Stimulated activated CD4-positive, alpha-beta T cell treated with anti-CD3 and anti-CD28 coated beads, Interleukin-15, amount 100 ng/mL, for 48 hours (primary cell): Measurements from ENCODE around the gene IGFBP6.
A peak's percentile ranks its signal among the peaks of the same experiment; 100 is the strongest.

Experiments used
- DNase-seq, 2 donors: peaks; one replicate each; pipeline ENCODE4 v3.0.0-alpha.2; 2020; ENCODE audit warnings: low read depth in 2 of 2

Gene IGFBP6

DNA sequence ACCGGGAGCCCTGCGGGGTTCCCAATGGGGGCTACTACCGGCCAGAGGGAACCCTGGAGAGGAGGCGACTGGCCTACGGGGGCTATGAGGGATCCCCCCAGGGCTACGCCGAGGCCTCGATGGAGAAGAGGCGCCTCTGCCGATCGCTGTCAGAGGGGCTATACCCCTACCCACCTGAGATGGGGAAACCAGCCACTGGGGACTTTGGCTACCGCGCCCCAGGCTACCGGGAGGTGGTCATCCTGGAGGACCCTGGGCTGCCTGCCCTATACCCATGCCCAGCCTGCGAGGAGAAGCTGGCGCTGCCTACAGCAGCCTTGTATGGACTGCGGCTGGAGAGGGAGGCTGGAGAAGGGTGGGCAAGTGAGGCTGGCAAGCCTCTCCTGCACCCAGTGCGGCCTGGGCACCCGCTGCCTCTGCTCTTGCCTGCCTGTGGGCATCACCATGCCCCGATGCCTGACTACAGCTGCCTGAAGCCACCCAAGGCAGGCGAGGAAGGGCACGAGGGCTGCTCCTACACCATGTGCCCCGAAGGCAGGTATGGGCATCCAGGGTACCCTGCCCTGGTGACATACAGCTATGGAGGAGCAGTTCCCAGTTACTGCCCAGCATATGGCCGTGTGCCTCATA is 37.9 kb upstream of the IGFBP6 start:
- DNase-seq = no peak

DNA sequence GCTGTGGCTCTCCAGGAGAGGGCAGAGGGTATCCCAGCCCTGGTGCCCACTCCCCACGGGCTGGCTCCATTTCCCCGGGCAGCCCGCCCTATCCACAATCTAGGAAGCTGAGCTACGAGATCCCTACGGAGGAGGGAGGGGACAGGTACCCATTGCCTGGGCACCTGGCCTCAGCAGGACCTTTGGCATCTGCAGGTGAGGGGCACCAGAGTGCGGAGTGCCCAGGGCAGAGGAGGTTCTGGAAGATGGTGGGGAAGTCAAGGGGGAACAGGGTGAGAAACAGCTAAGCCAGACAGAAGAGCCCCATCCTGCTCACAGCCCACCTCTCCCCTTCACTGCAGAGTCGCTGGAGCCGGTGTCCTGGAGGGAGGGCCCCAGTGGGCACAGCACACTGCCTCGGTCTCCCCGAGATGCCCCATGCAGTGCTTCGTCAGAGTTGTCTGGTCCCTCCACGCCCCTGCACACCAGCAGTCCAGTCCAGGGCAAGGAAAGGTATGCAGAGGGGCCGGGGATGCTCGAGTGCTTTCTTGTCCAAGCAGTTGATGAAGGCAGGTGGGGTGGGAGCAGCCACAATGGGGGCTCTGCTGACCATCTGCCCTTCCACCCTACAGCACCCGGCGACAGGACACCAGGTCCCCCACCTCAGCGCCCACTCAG is 37.3 kb upstream of the IGFBP6 start:
- no peak for DNase-seq

DNA sequence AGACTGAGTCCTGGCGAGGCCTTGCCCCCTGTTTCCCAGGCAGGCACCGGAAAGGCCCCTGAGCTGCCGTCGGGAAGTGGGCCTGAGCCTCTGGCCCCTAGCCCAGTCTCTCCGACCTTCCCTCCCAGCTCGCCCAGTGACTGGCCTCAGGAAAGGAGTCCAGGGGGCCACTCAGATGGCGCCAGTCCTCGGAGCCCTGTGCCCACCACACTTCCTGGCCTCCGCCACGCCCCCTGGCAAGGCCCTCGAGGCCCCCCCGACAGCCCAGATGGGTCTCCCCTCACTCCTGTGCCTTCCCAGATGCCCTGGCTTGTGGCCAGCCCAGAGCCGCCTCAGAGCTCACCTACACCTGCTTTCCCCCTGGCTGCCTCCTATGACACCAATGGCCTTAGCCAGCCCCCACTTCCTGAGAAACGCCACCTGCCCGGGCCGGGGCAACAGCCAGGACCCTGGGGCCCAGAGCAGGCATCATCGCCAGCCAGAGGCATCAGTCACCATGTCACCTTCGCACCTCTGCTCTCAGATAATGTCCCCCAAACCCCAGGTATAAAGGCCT is 36.7 kb upstream of the IGFBP6 start:
- DNase-seq = no peak

DNA sequence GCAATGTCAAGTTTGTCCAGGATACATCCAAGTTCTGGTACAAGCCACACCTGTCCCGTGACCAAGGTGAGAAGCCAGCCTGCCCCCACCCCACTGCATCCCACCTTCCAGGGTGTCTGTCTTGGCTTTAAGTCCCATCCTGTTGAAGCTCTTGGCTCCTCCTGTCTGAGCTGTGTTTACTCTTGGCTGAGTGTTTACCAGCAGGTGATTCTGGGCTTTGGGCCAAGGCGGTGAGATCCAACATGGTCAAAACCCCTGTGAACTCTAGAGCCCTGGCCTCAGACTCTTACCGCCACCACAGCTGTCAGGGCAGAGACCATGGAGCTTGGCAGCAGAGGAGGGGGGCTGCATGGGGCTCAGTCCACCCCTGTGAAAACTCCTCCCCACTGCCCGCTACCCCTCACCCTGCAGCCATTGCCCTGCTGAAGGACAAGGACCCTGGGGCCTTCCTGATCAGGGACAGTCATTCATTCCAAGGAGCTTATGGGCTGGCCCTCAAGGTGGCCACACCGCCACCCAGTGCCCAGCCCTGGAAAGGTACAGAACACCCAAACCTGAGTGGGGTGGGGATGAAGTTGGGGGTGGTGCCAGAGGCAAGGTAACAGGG is 36.0 kb upstream of the IGFBP6 start:
- DNase-seq = no peak

DNA sequence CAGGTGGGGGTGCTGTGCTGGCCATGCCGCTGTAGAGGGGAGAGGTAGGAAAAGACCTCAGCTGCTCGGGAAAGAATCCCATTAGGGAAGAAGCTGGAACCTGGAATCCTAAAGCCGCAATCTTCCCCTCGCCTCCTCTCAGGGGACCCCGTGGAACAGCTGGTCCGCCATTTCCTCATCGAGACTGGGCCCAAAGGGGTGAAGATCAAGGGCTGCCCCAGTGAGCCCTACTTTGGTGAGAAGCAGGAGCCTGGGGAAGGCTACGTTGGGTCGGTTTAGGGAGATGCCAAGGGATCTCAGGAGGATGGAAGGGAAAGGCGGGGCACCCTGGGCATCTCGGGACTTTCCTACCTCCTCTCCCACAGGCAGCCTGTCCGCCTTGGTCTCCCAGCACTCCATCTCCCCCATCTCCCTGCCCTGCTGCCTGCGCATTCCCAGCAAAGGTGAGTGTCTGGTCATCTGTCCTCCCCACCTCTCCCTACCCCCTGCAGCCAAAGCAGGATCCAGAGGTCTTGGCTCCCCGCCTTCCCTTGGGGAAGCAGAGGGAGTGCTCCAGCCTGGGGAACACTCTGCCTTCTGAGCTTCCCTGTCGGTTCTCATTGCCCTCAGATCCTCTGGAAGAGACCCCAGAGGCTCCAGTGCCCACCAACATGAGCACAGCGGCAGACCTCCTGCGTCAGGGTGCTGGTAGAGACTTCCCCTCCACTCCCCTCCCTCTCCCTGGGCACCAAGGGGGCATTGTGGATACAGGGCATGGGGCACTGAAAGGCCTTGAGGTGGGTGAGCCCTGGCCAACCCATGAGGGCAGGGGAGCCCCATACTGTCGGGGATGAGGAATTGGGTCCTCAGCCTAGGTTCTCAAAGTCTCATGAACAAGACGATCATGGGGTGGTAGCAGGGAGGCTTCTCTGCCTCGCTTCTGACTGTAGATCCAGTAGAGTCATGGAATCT is 35.2 kb upstream of the IGFBP6 start:
- no peak for DNase-seq

DNA sequence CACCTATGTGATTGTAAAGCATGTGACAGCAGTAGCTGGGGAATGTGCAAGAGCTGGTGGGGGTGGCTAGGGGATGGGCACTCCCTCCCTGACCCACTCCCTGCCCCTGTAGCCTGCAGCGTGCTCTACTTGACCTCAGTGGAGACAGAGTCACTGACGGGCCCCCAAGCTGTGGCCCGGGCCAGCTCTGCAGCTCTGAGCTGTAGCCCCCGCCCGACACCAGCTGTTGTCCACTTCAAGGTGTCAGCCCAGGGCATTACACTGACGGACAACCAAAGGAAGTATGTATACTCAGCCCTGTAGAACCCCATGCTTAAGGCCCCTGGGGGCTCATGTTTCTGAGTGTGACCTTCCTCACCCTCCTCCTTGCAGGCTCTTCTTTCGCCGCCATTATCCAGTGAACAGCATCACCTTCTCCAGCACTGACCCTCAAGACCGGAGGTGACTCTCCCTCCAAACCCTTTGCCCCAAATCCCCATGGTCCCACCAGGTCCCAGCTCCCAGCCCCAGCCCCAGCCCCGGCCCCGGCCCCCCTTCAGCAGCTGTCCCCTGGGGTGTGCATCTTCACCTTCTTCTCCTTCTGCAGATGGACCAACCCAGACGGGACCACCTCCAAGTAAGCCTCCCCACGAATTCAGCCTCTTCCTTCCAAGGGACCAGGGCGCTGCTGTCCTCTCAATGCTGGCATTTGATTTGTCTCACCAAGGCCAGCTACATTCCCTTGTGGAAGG is 34.3 kb upstream of the IGFBP6 start:
- DNase-seq = no peak

DNA sequence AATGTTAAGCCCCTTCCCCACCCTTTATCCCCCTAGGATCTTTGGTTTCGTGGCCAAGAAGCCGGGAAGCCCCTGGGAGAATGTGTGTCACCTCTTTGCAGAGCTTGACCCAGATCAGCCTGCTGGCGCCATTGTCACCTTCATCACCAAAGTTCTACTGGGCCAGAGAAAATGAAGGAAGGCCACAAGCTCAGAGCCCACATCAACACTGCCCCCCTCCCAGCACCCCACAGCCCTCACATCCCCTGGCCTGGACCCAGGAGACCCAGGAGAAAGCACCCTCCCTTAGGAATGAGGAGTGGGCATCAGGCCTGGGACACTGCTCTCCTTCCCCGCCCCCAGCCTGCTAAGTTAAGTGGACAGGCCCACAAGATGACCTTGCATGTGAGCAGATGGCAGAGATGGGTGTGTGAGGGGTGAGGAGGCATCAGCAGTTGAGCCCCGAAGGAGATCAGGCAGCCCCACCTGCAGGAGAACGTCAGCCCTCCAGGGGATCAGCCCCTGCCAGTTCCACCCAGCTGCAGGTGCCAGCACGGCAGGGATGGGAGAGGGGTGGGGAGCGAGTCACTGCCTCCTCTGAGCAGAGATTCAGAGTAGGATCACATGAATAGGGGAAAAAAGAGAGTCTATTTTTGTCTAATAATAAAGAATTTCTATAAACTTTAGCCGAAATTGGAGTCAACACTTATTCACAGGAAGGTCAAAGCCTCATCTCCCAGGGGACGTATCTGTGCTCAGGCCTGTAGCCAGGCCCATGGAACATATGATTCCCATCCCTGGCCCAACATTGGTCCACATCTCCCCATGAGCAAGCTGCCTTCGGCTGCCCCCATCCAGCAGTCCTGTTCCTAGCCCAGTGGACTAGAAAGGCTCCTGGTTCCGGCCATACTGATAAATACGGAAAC is 33.5 kb upstream of the IGFBP6 start:
- DNase-seq = no peak

DNA sequence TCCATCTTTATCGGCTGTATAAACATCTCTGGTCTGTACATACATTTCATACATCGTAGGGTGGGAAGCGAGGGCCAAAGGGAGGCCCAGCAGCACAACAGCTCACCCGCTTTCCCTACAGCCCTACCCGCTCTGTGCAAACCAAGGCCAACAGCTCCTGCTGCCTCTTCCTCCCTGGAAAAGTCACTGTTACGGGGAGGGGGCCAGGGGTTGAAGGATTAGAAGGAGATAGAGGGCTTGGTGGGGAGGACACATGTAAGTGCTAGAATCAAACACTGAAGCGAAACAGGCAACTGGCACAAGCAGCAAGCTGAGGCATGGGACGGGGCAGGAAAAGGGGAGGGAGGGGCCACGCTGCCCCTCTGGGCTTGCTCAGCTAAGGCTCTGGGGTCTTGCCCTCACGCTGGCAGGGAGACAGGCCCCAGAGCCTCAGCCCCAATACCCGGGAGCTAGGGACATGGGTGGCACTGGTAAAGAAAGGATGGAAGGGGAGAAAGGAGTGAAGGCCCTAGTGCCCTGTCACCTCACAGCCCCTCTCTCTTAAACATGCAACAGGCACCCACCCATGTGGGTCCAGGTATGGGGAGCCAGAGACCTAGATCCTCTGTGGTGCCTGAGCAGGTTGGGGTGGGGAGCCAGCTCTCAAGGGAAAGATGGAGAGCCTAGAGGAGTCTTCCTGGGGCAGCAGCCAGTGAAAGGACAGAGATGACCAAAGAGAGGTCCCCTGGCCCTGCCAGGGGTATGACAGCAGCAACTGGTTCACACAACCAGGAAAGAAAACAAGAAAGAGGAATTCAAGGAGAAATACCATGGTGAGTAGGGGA is 32.6 kb upstream of the IGFBP6 start:
- no peak for DNase-seq

DNA sequence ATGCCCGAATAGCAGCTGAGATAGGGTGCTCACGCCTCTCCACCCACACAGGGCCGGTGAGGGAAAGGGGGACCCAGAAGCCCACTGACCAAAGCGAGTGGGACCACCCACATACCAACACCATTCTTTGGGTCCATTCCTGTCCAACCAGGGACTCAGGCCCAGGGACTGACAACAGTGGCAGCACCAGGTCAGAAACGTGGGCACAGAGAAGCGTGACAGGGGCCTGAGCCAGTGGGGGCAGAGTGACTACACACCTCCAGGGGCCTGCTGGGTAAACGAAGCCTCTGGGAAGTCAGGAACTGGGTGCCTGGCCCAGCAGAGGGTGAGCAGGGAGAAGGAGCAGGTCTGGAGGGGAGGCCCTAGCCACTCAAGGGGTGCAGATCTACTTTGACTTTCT is 32.0 kb upstream of the IGFBP6 start:
- DNase-seq = no peak

DNA sequence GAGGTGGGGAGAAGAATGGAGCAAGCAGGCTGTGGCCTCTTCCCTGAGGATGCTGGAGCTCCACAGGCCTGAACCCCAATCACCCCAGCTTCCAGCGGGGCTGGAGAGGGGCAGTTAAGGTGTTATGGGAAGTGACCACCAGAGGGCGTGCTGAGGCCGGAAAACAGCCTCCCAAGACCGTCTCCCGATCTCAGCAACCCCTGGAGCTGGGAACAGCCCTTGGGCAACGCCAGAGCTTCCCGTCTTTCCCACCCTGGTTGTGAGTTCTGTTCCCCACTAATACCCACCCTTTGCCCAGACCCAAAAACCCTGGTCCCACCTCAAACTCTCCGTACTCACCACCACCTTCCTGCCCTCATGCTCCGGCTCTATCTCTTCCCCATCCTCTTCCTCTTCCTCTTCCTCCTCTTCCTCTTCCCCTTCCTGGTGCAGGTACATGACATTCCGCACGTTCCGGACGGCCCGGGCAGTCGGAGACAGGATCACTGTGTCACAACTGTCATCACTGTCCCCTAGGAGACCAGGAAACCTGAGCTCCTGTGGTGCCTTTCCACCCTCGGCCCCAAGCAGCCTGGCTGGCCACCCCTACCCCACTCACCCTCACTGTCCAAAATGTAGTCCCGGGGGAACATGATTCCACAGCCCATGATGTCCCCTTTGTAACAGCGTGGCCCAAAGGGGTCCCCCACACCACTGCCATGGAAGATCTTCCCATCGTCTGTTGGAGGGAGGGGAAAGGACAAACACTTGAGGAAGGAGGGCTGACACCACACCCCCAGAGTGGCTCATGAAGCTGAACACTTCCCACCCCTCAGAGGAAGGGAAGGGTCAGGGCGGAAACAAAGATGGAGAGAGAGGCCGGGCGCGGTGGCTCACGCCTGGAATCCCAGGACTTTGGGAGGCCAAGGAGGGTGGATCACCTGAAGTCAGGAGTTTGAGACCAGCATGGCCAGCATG is 31.2 kb upstream of the IGFBP6 start:
- DNase-seq = peak in 1 of 2 donors; percentile 52

DNA sequence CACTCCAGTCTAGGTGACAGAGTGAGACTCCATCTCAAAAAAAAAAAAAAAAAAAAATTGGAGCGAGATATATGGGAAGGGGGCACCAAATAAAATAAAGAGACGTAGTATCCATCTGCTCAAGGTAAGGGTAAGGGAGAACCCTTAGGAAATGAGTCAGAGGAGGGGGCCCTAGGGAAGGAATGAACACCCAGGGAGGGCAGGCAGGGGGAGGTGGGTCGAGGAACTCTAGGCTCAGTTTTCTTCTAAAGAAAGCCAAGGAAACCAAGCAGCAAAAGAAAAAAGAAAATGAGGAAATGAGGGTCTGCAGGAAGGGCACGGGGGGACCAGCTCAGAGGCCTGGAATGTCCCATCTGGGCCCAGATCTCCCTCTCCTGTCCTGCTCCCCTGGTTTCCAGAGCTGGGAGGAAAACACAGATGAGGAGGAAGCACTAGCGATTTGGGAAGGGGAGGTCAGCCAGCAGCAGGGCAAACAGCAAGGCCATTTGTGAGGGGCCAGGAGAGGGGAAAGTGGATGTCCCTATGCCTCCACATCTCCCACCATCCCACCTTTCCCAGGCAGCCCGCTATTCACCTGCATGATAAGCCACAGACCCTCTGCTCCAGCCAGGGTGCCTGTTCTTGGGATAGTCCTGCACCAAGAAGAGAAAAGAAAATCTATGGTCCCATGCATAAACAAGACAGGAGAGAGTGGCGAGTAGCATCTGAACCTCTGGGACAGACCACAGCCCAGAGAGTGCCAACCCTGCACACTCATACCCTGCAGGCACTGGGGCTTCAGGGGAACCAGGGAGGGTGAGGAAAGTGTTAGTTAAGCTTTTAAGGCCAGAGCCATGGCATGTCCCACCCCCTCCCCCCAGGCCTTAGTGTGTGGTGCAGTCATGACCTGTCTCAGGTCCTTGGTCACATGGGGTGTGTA is 30.1 kb upstream of the IGFBP6 start:
- DNase-seq = no peak

DNA sequence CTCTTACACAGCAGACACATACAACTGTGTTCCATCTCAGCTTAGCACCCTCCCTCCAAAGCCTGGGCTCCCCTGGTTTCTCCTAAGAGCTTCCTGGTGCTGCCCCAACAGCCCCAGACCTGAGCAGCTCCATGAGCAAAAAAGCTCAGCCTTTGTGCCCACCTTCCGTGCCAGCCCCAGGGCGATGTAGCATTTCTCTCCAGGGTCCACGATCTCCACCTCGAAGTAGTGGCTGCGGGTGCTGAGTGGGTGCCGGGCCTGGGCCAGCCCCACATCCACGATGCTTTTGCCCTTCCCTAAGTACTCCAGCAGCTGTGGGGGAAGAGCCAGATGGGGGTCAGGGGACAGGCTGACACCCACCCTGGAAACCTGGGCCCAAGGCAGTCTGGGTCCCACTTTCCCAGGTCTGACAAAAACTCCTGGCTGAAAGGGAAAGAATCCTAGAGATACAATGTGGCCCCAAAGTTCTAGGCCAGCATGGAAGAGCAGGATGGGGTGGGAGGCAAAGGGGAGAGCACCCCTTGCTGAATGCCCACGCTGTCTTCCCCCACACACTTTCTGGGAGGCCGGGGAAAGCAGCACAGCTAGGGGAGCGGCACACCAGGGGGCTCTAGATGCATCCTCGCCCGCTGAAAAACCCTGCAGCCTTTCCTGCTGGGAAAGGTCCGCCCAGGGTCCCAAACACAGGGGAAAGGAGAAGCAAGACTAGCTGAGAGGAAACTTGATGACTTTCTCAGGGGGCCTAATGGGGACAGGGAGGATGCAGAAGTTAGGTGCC is 29.3 kb upstream of the IGFBP6 start:
- no peak for DNase-seq

DNA sequence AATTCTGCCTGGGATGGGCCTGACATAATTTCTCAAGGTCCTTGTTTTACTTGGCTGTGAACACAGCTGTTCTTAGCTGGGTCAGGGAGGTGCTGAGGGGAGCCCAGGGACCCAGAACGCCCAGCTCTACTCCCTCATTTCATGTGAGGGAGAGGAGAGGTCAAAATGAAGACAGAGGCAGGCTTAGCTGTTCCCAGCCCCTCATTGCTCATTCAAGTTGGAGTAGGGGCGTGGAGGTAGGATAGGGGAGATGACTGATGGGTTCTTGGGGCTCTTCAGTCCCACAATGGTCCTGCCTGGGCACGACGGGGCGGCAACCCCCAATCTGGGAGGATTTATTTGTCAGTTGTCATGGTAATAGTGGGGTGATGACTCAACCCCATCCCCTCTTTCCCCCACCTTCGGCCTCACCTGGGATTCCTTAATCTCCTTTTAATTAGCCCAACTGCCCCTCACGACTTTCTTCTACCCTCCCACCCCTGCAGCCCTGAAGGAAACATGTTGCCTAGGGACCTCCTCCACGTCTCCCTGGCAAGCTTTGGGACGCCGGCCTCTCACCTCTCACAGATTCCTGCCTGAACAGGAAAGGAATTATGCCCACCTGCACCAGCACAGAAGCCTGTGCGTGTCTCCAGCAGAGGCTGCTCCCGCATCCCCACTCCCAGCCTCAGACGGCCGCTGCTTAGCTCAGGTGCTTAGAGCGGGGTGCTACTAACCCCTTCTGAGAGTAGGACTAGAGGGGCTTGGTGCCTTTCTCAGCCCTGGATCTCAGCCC is 28.5 kb upstream of the IGFBP6 start:
- DNase-seq = no peak

DNA sequence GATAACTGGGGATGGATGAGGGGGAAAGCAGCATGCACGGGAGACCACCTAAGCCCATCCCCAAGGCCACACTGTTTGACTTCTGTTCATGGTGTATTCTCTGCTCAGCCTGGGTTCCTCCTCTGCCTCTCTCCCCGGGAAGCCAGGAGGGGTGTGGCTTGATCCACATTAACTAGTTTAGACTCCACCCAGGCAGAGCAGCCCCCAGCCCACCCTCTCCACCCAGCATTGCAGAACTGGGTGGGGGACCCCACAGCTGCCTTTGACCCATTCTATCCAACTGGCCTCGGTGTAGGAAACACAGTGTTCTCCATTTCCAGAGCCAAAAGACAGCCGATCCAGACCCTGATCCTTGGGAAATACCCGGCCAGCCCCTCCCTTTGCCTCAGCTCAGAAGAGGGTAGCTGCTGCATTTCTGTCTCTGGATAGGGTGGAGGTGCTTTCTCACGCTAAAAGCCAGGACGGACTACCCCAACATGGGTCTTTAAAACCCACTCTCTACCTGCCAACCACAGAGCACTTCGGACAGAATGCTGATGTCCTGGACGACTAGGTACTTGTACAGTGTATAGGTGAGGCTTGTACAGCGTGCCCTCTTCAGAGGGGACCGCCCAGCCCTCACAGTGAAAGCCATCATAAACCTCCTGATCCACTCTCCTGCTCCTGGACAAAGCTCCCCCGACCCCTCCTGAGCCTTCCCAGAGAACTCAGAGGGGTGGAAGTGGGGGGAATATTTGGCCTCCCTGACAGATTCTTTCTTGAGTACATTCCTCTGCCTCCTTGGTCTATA is 27.7 kb upstream of the IGFBP6 start:
- no peak for DNase-seq
